ENCODE data around the gene RPL9. TPM values are rescaled to one million over a fixed set of nuclear protein-coding genes. Genes with fewer than 3 reads are reported as not detected.
"Not testable (repeated sequence)": the region's sequence is repeated elsewhere in the genome, so short reads cannot be mapped to it uniquely, and the experiment has no call there.

Gene RPL9
- total and polyA plus RNA-seq, 4 donors: 963 to 3,293 (median 2,175) TPM

DNA sequence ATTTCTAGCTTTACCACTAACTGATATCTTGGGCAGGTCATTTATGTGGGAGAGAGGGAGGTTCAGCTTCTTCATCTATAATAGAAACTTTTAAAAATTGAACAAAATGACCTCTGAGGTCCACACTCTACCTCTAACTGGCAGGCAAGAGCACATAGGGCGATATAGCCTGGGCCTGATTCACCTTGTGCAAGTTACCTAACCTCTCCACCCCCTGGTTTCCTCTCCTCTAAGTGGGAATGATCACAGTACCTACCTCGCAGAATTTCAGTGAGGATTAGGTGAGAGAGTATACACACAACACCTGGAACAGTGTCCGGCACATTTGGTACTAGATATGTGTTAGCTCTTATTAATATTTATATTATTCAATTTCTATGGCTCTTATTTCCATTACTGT lies 36.5 kb downstream of the RPL9 start:
- no peak for ATAC-seq (ENCODE audit: insufficient read depth, low FRiP score)
- Histone ChIP-seq H3K9ac (ENCODE audit: insufficient read depth in 1 of 2, low read length in 2 of 2) (no peak overlapping the region), H3K4me1 (ENCODE audit: control insufficient read depth in 5 of 5, insufficient read depth in 5 of 5, low read length in 5 of 5) (no peaks in the 10 kb centered on the region), H3K4me3 (no peak overlapping the region), H3K9me3 (ENCODE audit: control insufficient read depth in 4 of 4, insufficient read depth in 3 of 4, low read length in 3 of 4) (no peaks in the 10 kb centered on the region), H3K27me3 (ENCODE audit: control insufficient read depth in 3 of 3, insufficient read depth in 3 of 3, low read length in 2 of 3) (no peaks in the 10 kb centered on the region), H3K27ac (ENCODE audit: low read depth in 1 of 2, low read length in 1 of 2) (no peak overlapping the region), H3K36me3 (ENCODE audit: control insufficient read depth in 4 of 4, insufficient read depth in 4 of 4, low read length in 4 of 4) (no peaks in the 10 kb centered on the region)
- WGBS, 2 donors: 95% methylated on average over 3 of the region's 3 CpGs
- TF ChIP-seq, protein P1, sequence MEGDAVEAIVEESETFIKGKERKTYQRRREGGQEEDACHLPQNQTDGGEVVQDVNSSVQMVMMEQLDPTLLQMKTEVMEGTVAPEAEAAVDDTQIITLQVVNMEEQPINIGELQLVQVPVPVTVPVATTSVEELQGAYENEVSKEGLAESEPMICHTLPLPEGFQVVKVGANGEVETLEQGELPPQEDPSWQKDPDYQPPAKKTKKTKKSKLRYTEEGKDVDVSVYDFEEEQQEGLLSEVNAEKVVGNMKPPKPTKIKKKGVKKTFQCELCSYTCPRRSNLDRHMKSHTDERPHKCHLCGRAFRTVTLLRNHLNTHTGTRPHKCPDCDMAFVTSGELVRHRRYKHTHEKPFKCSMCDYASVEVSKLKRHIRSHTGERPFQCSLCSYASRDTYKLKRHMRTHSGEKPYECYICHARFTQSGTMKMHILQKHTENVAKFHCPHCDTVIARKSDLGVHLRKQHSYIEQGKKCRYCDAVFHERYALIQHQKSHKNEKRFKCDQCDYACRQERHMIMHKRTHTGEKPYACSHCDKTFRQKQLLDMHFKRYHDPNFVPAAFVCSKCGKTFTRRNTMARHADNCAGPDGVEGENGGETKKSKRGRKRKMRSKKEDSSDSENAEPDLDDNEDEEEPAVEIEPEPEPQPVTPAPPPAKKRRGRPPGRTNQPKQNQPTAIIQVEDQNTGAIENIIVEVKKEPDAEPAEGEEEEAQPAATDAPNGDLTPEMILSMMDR (IDR thresholded peaks at IDR 0.05; ENCODE audit: control extremely low read depth, extremely low read depth): no peak
- DNase-seq: no peak

DNA sequence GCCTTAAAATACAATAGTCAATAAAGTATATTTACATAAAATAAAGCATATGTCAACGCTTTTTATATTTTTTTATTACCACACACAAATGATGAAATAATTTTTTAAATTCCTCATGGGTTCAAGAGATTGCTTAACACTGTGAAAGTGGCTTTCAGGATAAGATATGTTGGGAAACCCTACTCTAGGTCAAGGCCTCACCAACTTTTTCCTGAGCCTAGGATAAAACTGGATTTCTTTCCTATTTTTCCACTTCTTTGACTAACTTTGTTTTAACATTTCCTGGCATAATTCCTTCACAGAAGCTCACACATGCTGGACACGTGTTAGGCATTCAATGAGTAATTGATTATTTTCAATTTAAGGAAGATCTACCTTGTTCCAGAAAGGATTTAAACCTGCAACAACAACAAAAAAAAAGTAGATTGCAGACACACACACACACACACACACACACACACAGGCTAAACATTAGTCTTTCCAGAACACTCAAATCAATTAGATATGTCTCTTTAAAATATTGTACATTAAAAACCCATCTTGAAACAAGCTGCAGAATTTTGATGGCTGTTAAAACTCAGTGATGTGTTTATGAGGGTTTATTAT lies 42.9 kb downstream of the RPL9 start:
- Histone ChIP-seq H3K9ac (ENCODE audit: insufficient read depth in 1 of 2, low read length in 2 of 2) (no peak overlapping the region), H3K27me3 (ENCODE audit: control insufficient read depth in 3 of 3, insufficient read depth in 3 of 3, low read length in 2 of 3) (no peaks in the 10 kb centered on the region), H3K36me3 (ENCODE audit: control insufficient read depth in 4 of 4, insufficient read depth in 4 of 4, low read length in 4 of 4) (no peaks in the 10 kb centered on the region), H3K4me3 (no peak overlapping the region), H3K27ac (ENCODE audit: low read depth in 1 of 2, low read length in 1 of 2) (no peak overlapping the region), H3K4me1 (ENCODE audit: control insufficient read depth in 5 of 5, insufficient read depth in 5 of 5, low read length in 5 of 5) (peaks cover 0 to 2% (median 0%) of the 10 kb centered on the region in 5 donors), H3K9me3 (ENCODE audit: control insufficient read depth in 4 of 4, insufficient read depth in 3 of 4, low read length in 3 of 4) (no peaks in the 10 kb centered on the region)
- DNase-seq (peak in 1 of 3 donors; percentile 34), ATAC-seq (ENCODE audit: insufficient read depth, low FRiP score) (no peak)
- TF ChIP-seq, protein P1 (IDR thresholded peaks at IDR 0.05; ENCODE audit: control extremely low read depth, extremely low read depth): no peak
- 43 to 48% methylated on average over 2 of the region's 2 CpGs for WGBS, 2 donors

DNA sequence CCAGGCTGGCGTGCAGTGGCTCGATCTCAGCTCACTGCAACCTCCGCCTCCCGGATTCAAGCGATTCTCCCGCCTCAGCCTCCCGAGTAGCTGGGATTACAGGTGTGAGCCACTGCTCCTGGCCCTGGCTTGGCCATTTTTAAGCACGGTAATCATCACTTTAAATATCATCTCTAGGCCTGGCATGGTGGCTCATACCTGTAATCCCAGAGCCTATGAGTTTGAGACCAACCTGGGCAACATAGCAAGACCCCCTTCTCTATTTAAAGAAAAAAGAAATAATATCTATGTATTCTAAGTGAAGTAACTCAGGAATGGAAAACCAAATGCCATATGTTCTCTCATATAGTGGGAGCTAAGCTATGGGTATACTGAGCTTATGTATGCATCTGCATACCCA lies 47.2 kb downstream of the RPL9 start:
- DNase-seq; H3K27ac ChIP-seq (ENCODE audit: low read depth in 1 of 2, low read length in 1 of 2): not testable (repeated sequence)

DNA sequence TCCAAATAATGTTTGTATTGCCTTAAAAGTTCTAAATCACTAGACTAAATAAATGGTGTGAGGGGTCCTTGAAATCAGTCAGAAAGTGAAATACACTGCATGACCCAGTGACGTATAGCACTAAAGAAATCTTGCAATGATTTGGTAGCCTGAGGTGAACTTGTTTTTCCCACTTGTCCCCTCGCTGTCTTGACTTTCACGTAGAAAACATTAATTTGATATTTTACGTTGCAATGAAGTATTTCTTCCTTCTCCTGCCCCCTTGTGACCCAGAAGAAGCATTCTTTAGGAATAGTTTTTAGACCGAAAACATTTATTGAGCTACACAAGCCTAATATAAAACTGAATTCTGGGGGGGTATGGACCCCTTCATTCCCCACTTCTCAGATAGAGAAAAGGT lies 48.3 kb downstream of the RPL9 start:
- DNase-seq (peak in 1 of 3 donors; percentile 20), ATAC-seq (ENCODE audit: insufficient read depth, low FRiP score) (no peak)
- no peak overlapping the region for H3K27ac ChIP-seq (ENCODE audit: low read depth in 1 of 2, low read length in 1 of 2)
- peaks cover 0 to 9% (median 2%) of the 10 kb centered on the region in 5 donors for H3K4me1 ChIP-seq (ENCODE audit: control insufficient read depth in 5 of 5, insufficient read depth in 5 of 5, low read length in 5 of 5)
- no peak overlapping the region for H3K4me3 ChIP-seq
- WGBS, 2 donors: 43 to 60% methylated on average over 5 of the region's 5 CpGs
- H3K9me3 ChIP-seq (ENCODE audit: control insufficient read depth in 4 of 4, insufficient read depth in 3 of 4, low read length in 3 of 4): no peaks in the 10 kb centered on the region
- no peaks in the 10 kb centered on the region for H3K36me3 ChIP-seq (ENCODE audit: control insufficient read depth in 4 of 4, insufficient read depth in 4 of 4, low read length in 4 of 4)
- no peaks in the 10 kb centered on the region for H3K27me3 ChIP-seq (ENCODE audit: control insufficient read depth in 3 of 3, insufficient read depth in 3 of 3, low read length in 2 of 3)
- TF ChIP-seq, protein P1 (IDR thresholded peaks at IDR 0.05; ENCODE audit: control extremely low read depth, extremely low read depth): no peak
- H3K9ac ChIP-seq (ENCODE audit: insufficient read depth in 1 of 2, low read length in 2 of 2): no peak overlapping the region

More for the DNA sequence above, 47.2 kb downstream of the RPL9 start:
- not testable (repeated sequence) for H3K4me1 ChIP-seq (ENCODE audit: control insufficient read depth in 5 of 5, insufficient read depth in 5 of 5, low read length in 5 of 5); H3K27me3 ChIP-seq (ENCODE audit: control insufficient read depth in 3 of 3, insufficient read depth in 3 of 3, low read length in 2 of 3); ATAC-seq (ENCODE audit: insufficient read depth, low FRiP score); H3K36me3 ChIP-seq (ENCODE audit: control insufficient read depth in 4 of 4, insufficient read depth in 4 of 4, low read length in 4 of 4); H3K4me3 ChIP-seq; H3K9ac ChIP-seq (ENCODE audit: insufficient read depth in 1 of 2, low read length in 2 of 2); H3K9me3 ChIP-seq (ENCODE audit: control insufficient read depth in 4 of 4, insufficient read depth in 3 of 4, low read length in 3 of 4)
- 85 to 97% methylated on average over 8 of the region's 8 CpGs for WGBS, 2 donors

All from lung (tissue), 12 donors.